GM03348 (cell line): ENCODE data around the gene AGPAT4.
"Not testable (repeated sequence)": the region's sequence is repeated elsewhere in the genome, so short reads cannot be mapped to it uniquely, and the experiment has no call there.

Source experiments
- DNase-seq: peaks from one replicate; pipeline ENCODE4 v3.0.0; 2012; ENCODE audit warnings: low spot score

The AGPAT4 gene

GRCh38 chr6:161138543-161139303 is 135.1 kb downstream of the AGPAT4 start:
- DNase-seq, result no peak

GRCh38 chr6:161137839-161138542 is 135.9 kb downstream of the AGPAT4 start:
- no peak for DNase-seq

- DNase-seq, result no peak
Measured at GRCh38 chr6:161137320-161137719, 136.5 kb downstream of the AGPAT4 start.

GRCh38 chr6:161136655-161137054 is 137.2 kb downstream of the AGPAT4 start:
- no peak for DNase-seq

- no peak for DNase-seq
Measured at GRCh38 chr6:161135695-161136591, 137.9 kb downstream of the AGPAT4 start.

- DNase-seq, result no peak
Measured at GRCh38 chr6:161134550-161135298, 139.1 kb downstream of the AGPAT4 start.

GRCh38 chr6:161133963-161134362 is 139.9 kb downstream of the AGPAT4 start:
- DNase-seq, result no peak

GRCh38 chr6:161132384-161132783 is 141.5 kb downstream of the AGPAT4 start:
- DNase-seq, result no peak

- no peak for DNase-seq
Measured at GRCh38 chr6:161130967-161131766, 142.7 kb downstream of the AGPAT4 start.

GRCh38 chr6:161130541-161130940 is 143.3 kb downstream of the AGPAT4 start:
- DNase-seq, result no peak

GRCh38 chr6:161128680-161129196 is 145.1 kb downstream of the AGPAT4 start:
- DNase-seq, result no peak

GRCh38 chr6:161128230-161128629 is 145.6 kb downstream of the AGPAT4 start:
- DNase-seq, result no peak

- DNase-seq, result no peak
Measured at GRCh38 chr6:161127071-161127740, 146.7 kb downstream of the AGPAT4 start.

- DNase-seq, result no peak
Measured at GRCh38 chr6:161125591-161125990, 148.3 kb downstream of the AGPAT4 start.

- DNase-seq, result not testable (repeated sequence)
Measured at GRCh38 chr6:161123319-161123718, 150.5 kb downstream of the AGPAT4 start.

GRCh38 chr6:161117942-161118341 is 155.9 kb downstream of the AGPAT4 start:
- DNase-seq, result no peak

GRCh38 chr6:161117308-161117707 is 156.6 kb downstream of the AGPAT4 start:
- no peak for DNase-seq

GRCh38 chr6:161116554-161116953 is 157.3 kb downstream of the AGPAT4 start:
- DNase-seq, result no peak

- no peak for DNase-seq
Measured at GRCh38 chr6:161115468-161115867, 158.4 kb downstream of the AGPAT4 start.

GRCh38 chr6:161111261-161111660 is 162.6 kb downstream of the AGPAT4 start:
- DNase-seq, result no peak
